Upper lobe of left lung (tissue), 4 donors: ENCODE measurements around the gene NFKBIL1.
A peak's percentile ranks its signal among the peaks of the same experiment; 100 is the strongest.

Experiments used
- CTCF ChIP-seq, 6 experiments: fragments of 450-650 bp in 4 of 6; fragments of 200-600 bp in 2 of 6; sonication (generic) in 2 of 6; IDR thresholded peaks; one replicate each; pipeline ENCODE4 v1.5.1; 2016 to 2019; ENCODE audit warnings: antibody characterized with exemption in 6 of 6
- POLR2A ChIP-seq, 4 donors: fragments of 450-650 bp; IDR thresholded peaks; one replicate each; pipeline ENCODE4 v1.5.1; 2016 to 2017; ENCODE audit warnings: antibody characterized with exemption in 4 of 4, mild to moderate bottlenecking in 2 of 4
- POLR2AphosphoS5 ChIP-seq, 2 donors: sonication (generic); formaldehyde crosslinking; IDR thresholded peaks; one replicate each; pipeline ENCODE4 v1.5.1; 2017; ENCODE audit warnings: antibody characterized with exemption in 2 of 2

- no peak for TF ChIP-seq CTCF (IDR thresholded peaks at IDR 0.05)
- no peak for TF ChIP-seq POLR2A (IDR thresholded peaks at IDR 0.05)
- TF ChIP-seq POLR2AphosphoS5 (IDR thresholded peaks at IDR 0.05), result peak in 1 of 2 donors; percentile 17
Measured at GRCh38 chr6:31541059-31541657, 6.2 kb upstream of the NFKBIL1 start.
